GM10248 (cell line): Measurements from ENCODE around the gene RIMBP2.

Experiments
- CTCF ChIA-PET: fragments of 300-600 bp; sonication (Branson Sonifier 250); formaldehyde crosslinking; extraction: SDS; loops from one replicate; lab custom pipeline; 2021; ENCODE audit warnings: antibody characterized with exemption; lab: Yijun Ruan, JAX
- POLR2A ChIA-PET: fragments of 350-650 bp; sonication (Branson Sonifier 250); formaldehyde crosslinking; extraction: SDS; loops from one replicate; lab custom pipeline; 2020; ENCODE audit warnings: antibody characterized with exemption; lab: Yijun Ruan, JAX
- DNase-seq: peaks from one replicate; pipeline ENCODE4 v3.0.0; 2012; ENCODE audit errors: extremely low spot score
- TF ChIP-seq, protein P1 (sequence below): IDR thresholded peaks from 2 replicates; pipeline ENCODE4 v1.5.1; 2012; ENCODE audit warnings: mild to moderate bottlenecking, low read depth; ENCODE audit errors: extremely low read depth, missing control alignments, control extremely low read depth

Gene RIMBP2

DNA sequence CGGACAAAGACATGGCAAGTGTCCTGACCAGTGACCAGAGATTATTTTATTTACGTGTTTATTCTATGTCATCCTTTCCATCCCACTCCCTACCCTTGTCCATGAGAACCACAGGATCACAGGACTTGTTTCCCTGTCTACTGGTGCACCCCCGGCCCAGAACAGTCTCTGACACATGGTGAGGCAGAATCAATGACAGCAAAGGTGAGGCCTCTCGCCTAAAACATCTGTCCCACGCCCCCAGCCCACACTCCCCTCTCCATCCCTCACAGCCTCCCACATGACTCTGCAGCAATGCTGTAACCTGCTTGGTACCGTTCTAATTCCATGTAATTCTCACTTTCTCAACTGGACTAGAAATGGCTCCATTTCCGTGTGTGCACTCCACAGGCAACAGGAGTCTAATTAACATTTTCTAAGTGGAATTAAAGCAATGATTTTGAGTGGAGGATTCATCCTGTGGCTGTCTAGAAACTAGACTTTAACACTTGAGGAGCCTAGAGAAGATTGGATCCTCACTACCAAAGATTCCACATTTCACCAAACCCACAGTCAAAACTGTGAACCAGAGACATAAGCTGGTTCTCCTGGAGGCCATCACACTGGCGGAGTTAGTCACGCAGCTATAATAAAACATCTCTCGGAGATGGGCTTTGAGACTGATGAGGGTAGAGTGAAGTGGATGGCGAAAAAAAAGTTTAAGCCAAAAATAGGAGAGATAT, 228.3 kb downstream of the RIMBP2 start:
- DNase-seq: no peak
- CTCF ChIA-PET: no interaction called here
- TF ChIP-seq, protein P1, sequence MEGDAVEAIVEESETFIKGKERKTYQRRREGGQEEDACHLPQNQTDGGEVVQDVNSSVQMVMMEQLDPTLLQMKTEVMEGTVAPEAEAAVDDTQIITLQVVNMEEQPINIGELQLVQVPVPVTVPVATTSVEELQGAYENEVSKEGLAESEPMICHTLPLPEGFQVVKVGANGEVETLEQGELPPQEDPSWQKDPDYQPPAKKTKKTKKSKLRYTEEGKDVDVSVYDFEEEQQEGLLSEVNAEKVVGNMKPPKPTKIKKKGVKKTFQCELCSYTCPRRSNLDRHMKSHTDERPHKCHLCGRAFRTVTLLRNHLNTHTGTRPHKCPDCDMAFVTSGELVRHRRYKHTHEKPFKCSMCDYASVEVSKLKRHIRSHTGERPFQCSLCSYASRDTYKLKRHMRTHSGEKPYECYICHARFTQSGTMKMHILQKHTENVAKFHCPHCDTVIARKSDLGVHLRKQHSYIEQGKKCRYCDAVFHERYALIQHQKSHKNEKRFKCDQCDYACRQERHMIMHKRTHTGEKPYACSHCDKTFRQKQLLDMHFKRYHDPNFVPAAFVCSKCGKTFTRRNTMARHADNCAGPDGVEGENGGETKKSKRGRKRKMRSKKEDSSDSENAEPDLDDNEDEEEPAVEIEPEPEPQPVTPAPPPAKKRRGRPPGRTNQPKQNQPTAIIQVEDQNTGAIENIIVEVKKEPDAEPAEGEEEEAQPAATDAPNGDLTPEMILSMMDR: no peak
- POLR2A ChIA-PET: no interaction called here

DNA sequence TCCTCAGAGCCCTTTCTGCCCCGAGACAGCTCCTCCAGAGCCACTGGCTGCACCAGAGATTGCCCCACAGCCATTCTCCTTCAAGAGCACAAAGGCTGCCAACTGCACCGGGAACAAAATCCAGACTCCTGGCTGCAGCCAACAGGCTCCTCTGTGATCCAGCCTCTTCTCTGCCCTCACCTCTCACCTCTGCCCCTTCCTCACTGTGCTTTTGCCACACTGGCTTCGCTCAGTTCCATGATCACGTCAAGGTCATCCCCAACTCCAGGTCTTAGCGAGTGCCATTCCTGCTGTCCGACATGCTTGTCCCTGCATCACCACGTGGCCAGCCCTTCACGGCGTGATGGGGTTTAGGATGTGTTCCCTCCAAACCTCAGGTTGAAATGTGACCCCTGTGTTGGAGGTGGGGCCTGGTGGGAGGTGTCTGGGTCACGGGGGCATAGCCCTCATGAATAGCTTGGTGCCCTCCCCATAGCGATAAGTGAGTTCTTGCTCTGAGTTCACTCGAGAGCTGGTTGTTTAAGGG, 229.1 kb downstream of the RIMBP2 start:
- no peak for DNase-seq
- TF ChIP-seq, protein P1: no peak
- POLR2A ChIA-PET: no interaction called here
- CTCF ChIA-PET: no interaction called here

DNA sequence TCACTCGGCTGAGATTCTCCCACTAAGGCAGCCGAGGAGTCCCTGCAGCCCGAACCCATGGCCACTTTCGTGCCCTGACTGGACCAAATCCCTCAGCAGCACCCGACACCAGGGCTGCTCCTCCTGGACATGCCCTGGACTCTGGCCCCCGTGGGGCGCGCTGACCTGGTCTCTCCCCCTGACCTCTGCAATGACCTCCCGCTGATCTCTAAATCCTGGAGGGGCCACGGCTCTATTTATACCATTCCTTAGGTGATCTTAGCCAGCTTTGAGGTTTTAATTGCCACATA, 230.0 kb downstream of the RIMBP2 start:
- DNase-seq: no peak
- POLR2A ChIA-PET: no interaction called here
- CTCF ChIA-PET: no interaction called here
- TF ChIP-seq, protein P1: no peak

DNA sequence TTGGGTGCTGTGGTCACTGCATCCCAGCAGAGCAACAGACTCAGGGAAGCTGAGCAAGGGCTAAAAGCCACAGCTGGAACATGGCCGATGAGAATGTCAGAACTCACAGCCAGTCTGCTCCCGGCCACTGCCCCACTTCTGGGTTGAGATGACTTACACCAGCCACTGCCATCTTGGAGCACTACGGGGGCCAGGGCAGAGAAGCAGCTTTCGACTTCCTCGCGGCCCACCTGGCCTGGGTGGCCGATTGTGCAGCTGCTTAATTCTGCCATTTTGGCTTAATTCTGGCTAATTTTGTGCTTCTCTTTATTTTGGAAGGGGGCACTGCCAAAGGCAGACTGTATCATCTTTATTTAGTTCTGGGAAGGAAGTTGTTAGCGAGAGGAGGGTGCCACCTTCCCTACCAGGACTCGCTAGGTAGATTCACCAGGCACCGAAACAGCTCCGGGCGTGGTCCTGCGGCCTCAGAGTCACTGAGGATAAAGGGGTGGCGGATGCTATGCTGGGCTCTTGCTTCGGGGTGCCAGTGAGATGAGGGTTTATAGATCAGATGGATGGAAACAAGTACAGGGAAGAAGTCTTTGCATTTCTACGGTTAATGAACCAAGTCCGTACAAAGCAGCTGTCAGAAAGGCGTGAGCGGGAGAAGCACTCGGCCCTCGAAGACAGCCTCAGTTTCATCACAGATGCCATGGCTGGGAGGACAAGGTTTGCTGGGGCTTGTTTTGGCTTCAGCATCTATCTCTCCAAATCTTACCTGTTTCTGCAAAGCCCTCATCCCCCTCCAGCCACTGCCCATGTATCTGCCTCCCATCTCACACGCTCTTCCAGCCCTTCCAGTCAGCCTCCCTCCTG, 230.6 kb downstream of the RIMBP2 start:
- no peak for DNase-seq
- POLR2A ChIA-PET: no interaction called here
- CTCF ChIA-PET: no interaction called here
- TF ChIP-seq, protein P1: no peak

DNA sequence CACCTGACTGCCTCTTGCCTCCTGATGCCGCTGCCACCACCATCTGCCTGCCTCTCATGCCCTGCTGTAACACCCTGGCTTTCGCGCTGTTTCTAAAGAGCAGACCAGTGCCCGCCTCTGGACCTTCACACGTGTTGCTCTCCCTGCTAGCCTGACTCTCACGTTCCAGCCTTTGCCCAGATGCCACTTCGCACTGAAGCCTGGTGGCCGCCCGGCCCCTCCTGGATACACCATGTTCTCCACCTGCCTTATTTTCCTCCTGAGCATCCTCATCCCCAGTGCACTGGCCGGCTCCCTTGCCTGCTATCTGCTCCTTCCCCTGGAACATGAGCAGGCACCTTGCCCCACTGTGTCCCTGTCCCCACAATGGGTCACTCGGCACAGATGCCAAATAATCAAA, 231.9 kb downstream of the RIMBP2 start:
- TF ChIP-seq, protein P1: no peak
- CTCF ChIA-PET: no interaction called here
- no peak for DNase-seq
- POLR2A ChIA-PET: no interaction called here

DNA sequence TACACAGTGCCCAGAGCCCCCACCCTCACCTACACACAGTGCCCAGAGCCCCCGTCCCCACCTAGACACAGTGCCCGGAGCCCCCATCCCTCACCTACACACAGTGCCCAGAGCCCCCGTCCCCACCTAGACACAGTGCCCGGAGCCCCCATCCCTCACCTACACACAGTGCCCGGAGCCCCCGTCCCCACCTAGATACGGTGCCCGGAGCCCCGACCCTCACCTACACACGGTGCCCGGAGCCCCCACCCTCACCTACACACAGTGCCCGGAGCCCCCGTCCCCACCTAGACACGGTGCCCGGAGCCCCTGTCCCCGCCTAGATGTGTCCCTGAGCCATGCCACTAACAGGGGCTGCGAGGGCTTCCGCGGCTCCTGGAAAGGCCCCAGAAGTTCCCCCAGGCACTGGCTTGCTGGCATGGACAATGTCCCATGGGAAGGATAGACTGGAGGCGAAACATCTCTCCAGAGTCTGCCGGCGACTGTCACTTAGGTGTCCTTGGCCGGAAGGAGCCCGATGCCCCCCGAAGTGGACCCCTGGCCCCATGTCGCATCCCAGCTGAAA, 232.4 kb downstream of the RIMBP2 start:
- TF ChIP-seq, protein P1: no peak
- no peak for DNase-seq
- ChIA-PET CTCF (no interaction called here), POLR2A (no interaction called here)
